IMR-90 (cell line): ENCODE measurements around the gene RIMBP2.

Source experiments
- CEBPB ChIP-seq: IDR thresholded peaks from 2 replicates; pipeline ENCODE4 v1.6.1; 2012; ENCODE audit warnings: low read depth, low read length, improper control_type of control experiment
- CHD1 ChIP-seq: IDR thresholded peaks from 2 replicates; pipeline ENCODE4 v1.6.1; 2012; ENCODE audit warnings: low read depth, low read length, improper control_type of control experiment
- CTCF ChIP-seq: conservative IDR thresholded peaks from 2 replicates; pipeline ENCODE4 v1.5.1; 2012; ENCODE audit warnings: mild to moderate bottlenecking, low read depth, low read length, improper control_type of control experiment
- ELK1 ChIP-seq: fragments of 150-350 bp; IDR thresholded peaks from 2 replicates; pipeline ENCODE4 v1.6.1; 2016; ENCODE audit warnings: low read depth, mild to moderate bottlenecking, low read length, moderate library complexity, borderline replicate concordance
- MXI1 ChIP-seq: IDR thresholded peaks from 2 replicates; pipeline ENCODE4 v1.6.1; 2012; ENCODE audit warnings: low read depth, mild to moderate bottlenecking, low read length, moderate library complexity, borderline replicate concordance
- RAD21 ChIP-seq: IDR thresholded peaks from 2 replicates; pipeline ENCODE4 v1.6.1; 2012; ENCODE audit warnings: low read length, improper control_type of control experiment
- USF2 ChIP-seq: fragments of 150-350 bp; IDR thresholded peaks from 2 replicates; pipeline ENCODE4 v1.6.1; 2017; ENCODE audit warnings: mild to moderate bottlenecking, antibody characterized with exemption, low read length, low read depth

- TF ChIP-seq CTCF = no peak
- no peak for TF ChIP-seq CHD1
- TF ChIP-seq USF2 = no peak
- TF ChIP-seq CEBPB = no peak
- no peak for TF ChIP-seq ELK1
- TF ChIP-seq RAD21 = no peak
- no peak for TF ChIP-seq MXI1
Measured at GRCh38 chr12:130433411-130433810, 282.7 kb downstream of the RIMBP2 start.
